Neural crest cell (in vitro differentiated cells): ENCODE measurements around the gene MPDZ. TPM values are rescaled to one million over a fixed set of nuclear protein-coding genes. Genes with fewer than 3 reads are reported as not detected.

Experiments used
- DNase-seq: peaks from one replicate; pipeline ENCODE4 v3.0.0; 2021; ENCODE audit warnings: low read depth, mixed read lengths, low spot score
- H3K27ac Mint-ChIP-seq: one replicate; pipeline ENCODE4 v1.8.0; 2021; ENCODE audit warnings: mild to moderate bottlenecking, mixed read lengths; ENCODE audit not compliant: unreplicated experiment
- H3K27me3 Mint-ChIP-seq: 2 replicates; pipeline ENCODE4 v1.8.0; 2021; ENCODE audit warnings: low read depth, mild to moderate bottlenecking, mixed read lengths
- H3K36me3 Mint-ChIP-seq: 2 replicates; pipeline ENCODE4 v1.8.0; 2021; ENCODE audit warnings: low read depth, mild to moderate bottlenecking, mixed read lengths
- H3K4me1 Mint-ChIP-seq: 2 replicates; pipeline ENCODE4 v1.8.0; 2021; ENCODE audit warnings: mixed read lengths
- H3K4me3 Mint-ChIP-seq: one replicate; pipeline ENCODE4 v1.8.0; 2021; ENCODE audit warnings: mild to moderate bottlenecking, mixed read lengths
- H3K9me3 Mint-ChIP-seq: 2 replicates; pipeline ENCODE4 v1.8.0; 2021; ENCODE audit warnings: mixed read lengths
- CTCF ChIP-seq: fragments of 200-600 bp; sonication (generic); conservative IDR thresholded peaks from 2 replicates; pipeline ENCODE4 v1.5.0; 2021; ENCODE audit warnings: antibody characterized with exemption, mild to moderate bottlenecking
- total RNA-seq: library from RNA; stranded (reverse); gene quantifications from 2 replicates; pipeline ENCODE4 v1.2.1, GENCODE V29; 2021

Gene MPDZ
- total RNA-seq, 1 donor from 2014 or later = 69.4 TPM

- H3K27ac Mint-ChIP-seq = no peak overlapping the region
- H3K4me3 Mint-ChIP-seq = no peak overlapping the region
- no peak for TF ChIP-seq CTCF
- H3K36me3 Mint-ChIP-seq = peaks cover 7% of the 10 kb centered on the region
- DNase-seq = no peak
- no peaks in the 10 kb centered on the region for H3K9me3 Mint-ChIP-seq
- H3K4me1 Mint-ChIP-seq = peaks cover 48% of the 10 kb centered on the region
- H3K27me3 Mint-ChIP-seq = no peaks in the 10 kb centered on the region
These were observed 134.2 kb downstream of the MPDZ start for GRCh38 chr9:13145340-13145739.

GRCh38 chr9:13144166-13144775, 135.2 kb downstream of the MPDZ start:
- Mint-ChIP-seq H3K9me3 (no peaks in the 10 kb centered on the region), H3K4me1 (peaks cover 57% of the 10 kb centered on the region), H3K4me3 (no peak overlapping the region), H3K27me3 (no peaks in the 10 kb centered on the region), H3K36me3 (peaks cover 2% of the 10 kb centered on the region), H3K27ac (peak overlapping the region; percentile 79)
- DNase-seq = no peak
- TF ChIP-seq CTCF = no peak

- Mint-ChIP-seq H3K4me1 (peaks cover 62% of the 10 kb centered on the region), H3K36me3 (peaks cover under 1% of the 10 kb centered on the region), H3K9me3 (no peaks in the 10 kb centered on the region), H3K27me3 (no peaks in the 10 kb centered on the region), H3K27ac (no peak overlapping the region), H3K4me3 (no peak overlapping the region)
- no peak for DNase-seq
- no peak for TF ChIP-seq CTCF
These were observed 136.2 kb downstream of the MPDZ start for GRCh38 chr9:13143281-13143680.

GRCh38 chr9:13142776-13143175, 136.7 kb downstream of the MPDZ start:
- peaks cover 5% of the 10 kb centered on the region for H3K36me3 Mint-ChIP-seq
- TF ChIP-seq CTCF = no peak
- no peaks in the 10 kb centered on the region for H3K27me3 Mint-ChIP-seq
- H3K9me3 Mint-ChIP-seq = no peaks in the 10 kb centered on the region
- no peak overlapping the region for H3K27ac Mint-ChIP-seq
- no peak overlapping the region for H3K4me3 Mint-ChIP-seq
- no peak for DNase-seq
- peaks cover 67% of the 10 kb centered on the region for H3K4me1 Mint-ChIP-seq

GRCh38 chr9:13141629-13142028, 137.9 kb downstream of the MPDZ start:
- Mint-ChIP-seq H3K27me3 (no peaks in the 10 kb centered on the region), H3K9me3 (no peaks in the 10 kb centered on the region), H3K4me3 (no peak overlapping the region), H3K4me1 (peaks cover 67% of the 10 kb centered on the region), H3K27ac (no peak overlapping the region), H3K36me3 (peaks cover 6% of the 10 kb centered on the region)
- DNase-seq = no peak
- TF ChIP-seq CTCF = no peak
